Right ventricle myocardium inferior (tissue), 1 donor: Measurements from ENCODE around the gene ATF3. TPM values are rescaled to one million over a fixed set of nuclear protein-coding genes. Genes with fewer than 3 reads are reported as not detected.

Experiments used
- ATAC-seq: fragments of 200-7000 bp; cut with Tn5 transposase; one replicate; pipeline ENCODE4 v1.9.1; 2020; ENCODE audit warnings: mild to moderate bottlenecking, moderate library complexity
- DNase-seq: peaks from one replicate; pipeline ENCODE4 v3.0.0; 2021; ENCODE audit errors: missing footprints
- intact Hi-C: fragments of 100-400 bp; cut with DNase I; formaldehyde crosslinking; loops from one replicate; pipeline ENCODE4 v1.11.0; 2022
- total RNA-seq: library from RNA; stranded (reverse); fragmentation: NEBNext Ultra II Directional; extraction: Animal tissue kit (Norgen Biotek cat#: 25700); gene quantifications from one replicate; pipeline ENCODE4 v1.2.1, GENCODE V29; 2021
- donor health status: DM: no; HTN: yes; CAD: no; lungs with severe emphysema.

Gene ATF3
- total RNA-seq, 1 donor from 2014 or later: 13.7 TPM

DNA sequence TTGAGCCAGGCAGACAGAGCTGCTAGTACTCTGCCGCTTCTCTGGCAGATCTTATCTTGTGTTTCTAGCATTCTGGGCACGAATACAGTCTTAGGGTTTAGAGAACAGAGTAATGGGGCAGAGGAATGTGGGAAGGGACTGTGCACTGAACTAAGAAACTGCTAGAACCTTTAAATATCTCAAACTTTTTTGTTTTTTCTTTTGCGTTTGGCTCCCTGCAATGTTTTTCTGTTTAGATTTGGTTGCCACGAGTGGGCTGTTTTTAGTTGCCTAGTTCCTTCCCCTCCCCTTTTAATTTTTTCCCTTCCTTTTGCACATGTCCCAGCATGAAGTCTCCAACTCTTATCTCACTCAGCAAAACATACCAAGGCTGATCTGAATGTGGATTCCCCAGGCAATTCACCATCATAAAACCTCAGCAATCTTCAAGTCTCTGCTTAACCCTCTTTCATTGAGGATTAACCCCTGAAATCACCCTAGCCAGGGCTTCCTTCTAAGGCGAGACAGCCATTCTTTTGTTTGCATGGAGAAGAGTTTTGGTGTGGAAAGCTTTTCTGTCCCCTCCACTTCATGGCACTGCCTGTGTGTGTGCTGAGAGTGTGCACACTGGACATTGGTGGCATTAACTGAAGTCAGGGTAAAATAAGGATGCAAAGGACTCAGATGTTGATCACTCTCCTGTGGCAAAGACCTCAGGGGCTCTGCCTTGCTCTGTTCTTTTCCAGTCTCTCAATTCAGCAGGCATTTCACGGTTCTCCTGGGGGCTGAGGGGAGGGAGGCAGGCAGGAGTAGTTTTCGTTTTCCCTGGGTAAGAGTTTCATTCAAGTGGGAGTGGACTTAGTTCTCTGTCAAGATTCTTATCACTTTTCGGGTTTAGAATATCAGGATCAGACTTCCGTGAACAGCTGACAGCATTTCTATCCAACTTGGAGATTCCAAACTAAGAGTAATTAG lies 2.8 kb upstream of the ATF3 start:
- ATAC-seq (no peak), DNase-seq (no peak)
- intact Hi-C loops: loop anchor here (5.0 kb wide), 2 partner anchors 48 to 62 kb away; no protein-coding TSS in a partner anchor

DNA sequence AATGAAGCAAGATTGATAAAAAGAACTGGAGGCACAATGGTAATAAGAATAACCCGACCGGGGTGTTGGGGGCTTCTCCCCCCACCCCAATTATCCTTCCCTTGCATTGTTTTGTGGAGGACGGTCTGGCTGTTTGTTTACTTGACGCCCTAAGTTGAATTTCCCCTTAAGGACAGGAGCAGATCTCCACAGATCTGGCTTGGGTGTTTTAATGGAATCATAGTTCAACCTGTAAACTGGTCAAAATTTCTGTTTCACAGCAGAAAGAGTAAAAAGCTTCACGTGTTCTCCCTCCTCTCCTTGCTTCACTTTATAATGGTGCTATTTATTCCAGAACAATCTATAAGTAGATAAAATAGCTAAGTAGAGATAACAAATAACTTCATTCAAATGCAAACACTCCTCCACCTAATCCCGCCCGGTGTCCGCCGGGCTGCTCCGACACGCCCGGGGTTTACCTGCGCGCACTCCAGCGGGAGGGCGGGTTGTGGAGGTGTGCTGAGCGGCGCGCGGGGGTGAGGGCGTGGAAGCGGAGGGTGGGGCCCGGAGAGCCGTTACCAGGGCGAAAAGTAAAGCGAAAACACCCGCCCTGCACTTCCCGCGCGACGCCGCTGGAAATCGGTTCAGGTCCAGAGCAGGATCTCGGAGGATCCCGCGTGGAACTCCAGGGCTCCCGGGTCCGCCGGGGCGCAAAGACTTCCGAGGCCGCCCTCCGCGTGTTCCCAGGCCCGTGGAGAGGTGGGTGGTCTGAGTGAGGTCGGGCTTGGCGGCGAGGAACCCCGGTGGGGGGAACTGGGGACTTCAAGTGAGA lies 2.0 kb upstream of the ATF3 start:
- ATAC-seq (no peak), DNase-seq (peak; percentile 68)
- intact Hi-C loops: loop anchor here (5.0 kb wide), 2 partner anchors 49 to 61 kb away; no protein-coding TSS in a partner anchor

DNA sequence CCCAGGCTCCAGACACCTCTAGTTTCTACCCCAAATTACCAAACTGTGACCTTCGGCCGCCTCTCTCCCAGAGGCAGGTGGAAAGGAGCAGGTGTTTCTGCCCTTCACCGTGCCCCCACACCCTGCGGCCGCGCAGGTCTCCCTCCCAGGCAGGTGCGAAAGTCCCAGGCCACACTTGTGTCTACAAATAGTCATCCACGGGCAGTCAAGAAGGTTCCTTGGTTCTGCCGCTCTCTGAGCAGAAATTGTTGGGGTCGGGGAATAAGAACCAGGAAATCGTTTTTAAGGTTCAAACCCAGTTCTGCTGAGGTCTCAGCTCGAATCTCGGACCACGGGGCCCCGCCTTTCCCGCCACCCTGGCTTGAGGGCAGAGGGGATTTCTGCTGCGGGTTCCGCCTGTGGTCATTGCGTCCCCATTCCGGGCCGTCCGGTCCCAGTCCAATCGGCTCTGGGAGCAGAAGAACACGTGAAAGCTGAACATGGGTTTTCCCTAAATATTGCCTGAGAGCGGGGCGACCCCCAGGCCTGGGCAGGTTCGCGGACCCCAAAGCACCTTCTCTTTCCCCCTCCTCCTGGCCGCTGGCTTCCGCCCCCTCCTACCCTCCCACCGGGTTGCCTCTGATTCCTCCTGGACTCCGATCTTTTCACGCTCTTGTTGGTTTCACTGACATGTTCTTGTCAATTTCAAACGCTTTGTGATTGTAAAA lies 1.2 kb upstream of the ATF3 start:
- intact Hi-C loops: loop anchor here (5.0 kb wide), 2 partner anchors 50 to 60 kb away; no protein-coding TSS in a partner anchor
- peak; percentile 73 for DNase-seq
- ATAC-seq: no peak

DNA sequence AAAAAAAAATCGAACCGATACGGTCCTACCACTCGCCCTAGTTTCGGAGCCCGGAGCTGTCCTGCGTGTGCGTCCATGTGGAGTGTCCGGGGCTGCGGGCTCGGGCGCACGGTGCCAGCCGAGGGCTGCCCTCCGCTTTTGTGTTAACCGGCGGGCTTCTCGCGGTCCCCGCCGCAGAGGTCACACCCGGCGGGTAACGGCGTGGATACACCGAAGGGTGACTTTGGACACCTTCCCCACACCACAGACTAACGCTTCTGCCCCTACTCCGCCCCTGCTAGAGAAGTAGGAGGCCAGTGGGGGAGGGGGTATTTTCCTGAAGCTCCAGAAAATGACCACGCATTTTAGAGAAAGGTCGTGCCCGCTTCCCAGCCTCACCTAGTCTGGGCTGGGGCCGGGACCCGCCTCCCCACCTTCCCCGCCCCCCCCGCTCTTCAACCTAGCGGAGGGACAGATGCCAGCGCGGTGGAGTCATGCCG lies 609 bp upstream of the ATF3 start:
- intact Hi-C loops: loop anchor here (1.0 to 5.0 kb wide), 6 partner anchors 27 to 183 kb away; partner anchors contain the start of genes NSL1 and TATDN3
- ATAC-seq (peak; percentile 2), DNase-seq (peak; percentile 73)

DNA sequence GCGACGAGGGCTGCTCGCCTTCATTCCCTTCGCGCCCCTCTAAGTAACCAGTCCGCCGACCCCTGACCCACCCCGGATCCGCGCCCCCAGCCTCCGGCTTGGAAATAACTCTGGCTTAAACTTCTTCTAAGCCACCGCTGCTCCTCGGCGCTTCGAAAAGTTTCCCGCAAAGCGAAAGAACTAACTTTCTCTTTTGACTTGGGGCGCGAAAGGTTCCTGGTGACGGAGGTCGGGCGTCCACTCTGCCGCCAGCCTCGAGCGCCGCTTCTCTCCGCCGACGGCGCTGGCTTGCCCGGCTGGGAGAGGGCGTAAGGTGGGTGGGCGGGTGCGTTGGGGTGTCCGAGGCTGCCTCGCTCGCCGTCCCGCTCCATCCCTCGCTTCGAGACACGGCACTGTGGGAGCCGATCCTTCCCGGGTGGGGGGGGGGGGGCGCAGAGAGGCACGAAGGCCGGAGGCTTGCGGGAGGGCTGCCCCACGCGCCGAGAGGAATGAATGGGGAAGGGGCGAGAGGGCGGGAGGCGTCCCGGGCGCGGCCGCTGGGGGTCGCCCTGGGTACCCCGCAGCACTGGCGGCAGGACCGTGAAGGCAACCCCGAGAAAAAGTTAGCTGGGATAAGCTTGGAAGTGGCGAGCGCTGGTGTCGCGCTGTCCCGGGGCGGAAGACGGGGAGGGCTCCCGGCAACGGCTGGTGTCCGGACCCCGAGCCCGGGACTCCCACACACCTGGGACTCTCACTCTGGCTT lies 569 bp downstream of the ATF3 start:
- peak; percentile 23 for ATAC-seq
- DNase-seq: peak; percentile 73
- intact Hi-C loops: loop anchor here (1.0 to 5.0 kb wide), 6 partner anchors 26 to 182 kb away; partner anchors contain the start of genes NSL1 and TATDN3

DNA sequence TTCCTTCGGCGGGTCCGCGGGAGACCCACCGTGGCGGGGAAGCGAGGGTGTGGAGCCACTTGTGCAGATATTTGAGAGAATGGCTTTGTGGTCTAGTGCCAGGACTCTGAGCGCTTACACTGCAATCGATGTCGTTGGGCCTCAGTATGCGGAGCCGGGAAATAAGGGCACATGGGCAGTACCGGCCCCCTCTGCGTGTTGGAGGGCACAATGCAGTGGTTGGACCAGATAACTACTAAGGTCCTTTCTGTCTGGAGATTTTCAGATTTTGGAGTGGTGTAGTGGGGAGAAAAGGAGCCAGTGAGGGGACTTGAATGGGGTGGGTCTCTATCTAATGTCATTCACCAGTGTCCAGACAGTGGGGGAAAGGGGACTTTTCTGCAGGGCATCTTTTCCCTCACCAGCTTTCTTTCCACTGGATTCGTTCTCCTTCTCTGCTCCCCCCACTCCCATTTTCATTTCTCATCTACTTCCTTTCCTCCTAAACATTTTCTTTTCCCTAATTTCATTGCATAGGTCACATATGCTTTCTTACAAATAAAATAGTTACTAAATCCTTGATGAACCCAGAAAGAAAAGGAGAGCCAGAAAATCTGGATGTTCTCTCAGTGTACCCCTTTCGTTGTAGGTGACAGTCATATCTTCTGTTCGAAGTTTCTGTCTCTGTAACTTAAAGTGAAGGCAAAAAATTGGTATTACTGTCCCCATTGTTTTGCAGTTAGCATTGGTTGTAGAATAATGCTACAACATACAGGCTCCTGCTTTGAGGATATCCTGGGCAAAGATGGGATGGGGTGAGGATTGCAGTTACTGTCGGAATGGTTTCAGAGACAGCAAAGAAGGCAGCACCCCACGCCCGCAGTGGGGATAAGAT lies 1.4 kb downstream of the ATF3 start:
- no peak for ATAC-seq
- intact Hi-C loops: loop anchor here (2.0 to 5.0 kb wide), 5 partner anchors 25 to 133 kb away; no protein-coding TSS in a partner anchor
- DNase-seq: no peak

DNA sequence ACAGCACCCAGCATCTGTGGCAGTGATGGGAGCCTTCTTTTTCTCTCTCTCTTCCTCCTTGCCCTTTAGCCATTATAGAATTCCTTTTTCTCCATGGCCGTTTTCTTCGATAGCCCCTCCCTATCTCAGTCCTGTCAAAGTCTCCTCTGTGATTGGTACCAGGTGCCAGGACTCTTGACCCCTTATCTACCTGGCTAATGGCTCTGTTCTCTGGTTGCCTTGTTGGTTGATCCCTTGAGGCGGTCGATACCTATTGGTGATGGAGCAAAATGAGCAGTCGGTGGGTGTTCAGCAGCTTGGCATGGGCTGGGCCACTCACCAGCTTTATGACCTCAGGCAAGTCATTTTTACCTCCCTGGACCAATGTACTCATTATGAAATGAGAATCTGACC lies 2.0 kb downstream of the ATF3 start:
- no peak for ATAC-seq
- intact Hi-C loops: no loop called here

DNA sequence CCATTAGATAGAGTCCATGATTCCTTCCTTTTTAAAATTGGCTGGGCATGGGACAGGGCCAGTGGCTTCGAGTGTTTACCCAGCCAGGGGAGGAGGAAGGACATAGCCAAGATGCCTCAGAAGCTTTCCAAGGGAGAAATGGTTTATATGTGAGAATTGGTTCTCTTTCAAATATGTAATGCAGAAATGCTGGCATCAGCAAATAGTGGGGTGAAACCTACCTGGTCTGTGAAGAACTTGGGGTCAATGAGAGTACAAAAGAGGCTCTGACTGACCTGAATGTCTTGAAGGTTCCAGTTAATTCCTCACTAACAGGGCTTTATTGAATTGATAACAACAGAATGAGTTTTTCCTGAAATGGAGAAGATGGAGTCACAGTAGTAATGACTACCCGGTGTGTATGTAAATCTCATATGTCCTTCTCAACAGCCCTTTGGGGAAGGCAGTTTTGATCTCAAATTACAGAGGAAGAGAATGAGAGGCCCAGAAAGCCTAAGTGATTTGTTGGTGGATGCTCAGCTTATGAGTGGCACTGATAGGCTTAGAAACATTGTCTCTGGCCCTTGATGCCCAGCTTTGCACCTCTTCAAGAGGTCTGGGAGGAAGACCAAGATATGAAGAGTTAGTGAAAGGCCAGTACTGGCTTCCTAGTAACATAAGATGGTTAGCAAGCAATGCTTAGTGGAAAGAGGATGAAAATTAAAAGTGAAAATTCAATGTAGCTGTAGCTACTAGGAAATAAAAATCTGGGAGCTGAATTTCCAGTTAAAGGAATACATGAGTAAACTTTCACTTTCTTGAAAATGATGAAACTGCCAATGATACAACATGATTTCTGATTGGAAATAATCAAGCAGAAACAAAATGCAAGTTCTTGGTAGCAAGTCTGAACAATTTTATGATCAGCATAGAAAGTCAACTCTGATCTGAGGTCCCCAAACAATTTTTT lies 2.7 kb downstream of the ATF3 start:
- intact Hi-C loops: no loop called here
- ATAC-seq: no peak
- no peak for DNase-seq

More for the DNA sequence above, 2.0 kb downstream of the ATF3 start:
- no peak for DNase-seq

DNA sequence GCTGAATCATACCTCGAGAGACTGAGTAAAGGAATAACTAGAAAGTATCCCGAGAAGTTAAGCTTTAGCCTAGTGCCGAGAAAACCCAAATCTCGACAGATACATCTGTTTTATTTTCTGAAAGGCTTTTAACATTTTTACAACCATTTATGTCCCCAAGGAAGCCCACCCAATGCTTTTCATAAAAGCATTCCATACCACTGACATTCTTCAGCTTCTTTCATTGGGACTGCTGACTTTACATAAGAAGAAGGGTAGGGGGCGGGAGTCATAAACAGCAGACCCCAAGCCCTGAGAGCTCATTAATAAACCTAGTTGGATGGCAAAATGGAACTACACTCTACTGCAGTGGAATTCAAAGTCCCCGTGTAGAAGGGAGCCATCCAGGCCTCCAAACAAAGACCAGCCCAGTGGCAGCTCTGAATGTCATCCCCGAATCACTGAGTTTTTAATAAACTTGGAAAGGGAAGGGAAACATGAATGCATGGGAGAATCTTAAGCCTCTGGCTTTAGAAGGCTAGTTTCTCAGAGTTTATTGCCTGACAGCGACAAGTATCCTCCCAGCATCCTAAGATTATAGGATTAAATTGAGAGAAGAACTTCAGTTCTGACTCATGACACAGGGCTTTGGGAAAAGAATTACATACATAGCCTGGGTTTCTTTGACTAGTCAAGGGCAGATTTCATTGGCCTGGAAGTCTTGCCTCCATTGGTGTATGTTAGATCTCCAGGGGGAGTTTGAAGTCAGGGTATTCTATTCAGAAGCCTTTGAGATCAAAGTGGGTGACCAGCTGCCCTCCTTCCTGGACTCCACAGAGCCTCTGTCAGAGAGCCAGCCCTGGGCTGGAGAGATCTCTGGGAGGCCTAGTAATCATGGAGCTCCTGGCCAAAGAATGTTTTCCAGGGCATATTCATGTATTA lies 3.7 kb downstream of the ATF3 start:
- intact Hi-C loops: no loop called here
- ATAC-seq (no peak), DNase-seq (no peak)

DNA sequence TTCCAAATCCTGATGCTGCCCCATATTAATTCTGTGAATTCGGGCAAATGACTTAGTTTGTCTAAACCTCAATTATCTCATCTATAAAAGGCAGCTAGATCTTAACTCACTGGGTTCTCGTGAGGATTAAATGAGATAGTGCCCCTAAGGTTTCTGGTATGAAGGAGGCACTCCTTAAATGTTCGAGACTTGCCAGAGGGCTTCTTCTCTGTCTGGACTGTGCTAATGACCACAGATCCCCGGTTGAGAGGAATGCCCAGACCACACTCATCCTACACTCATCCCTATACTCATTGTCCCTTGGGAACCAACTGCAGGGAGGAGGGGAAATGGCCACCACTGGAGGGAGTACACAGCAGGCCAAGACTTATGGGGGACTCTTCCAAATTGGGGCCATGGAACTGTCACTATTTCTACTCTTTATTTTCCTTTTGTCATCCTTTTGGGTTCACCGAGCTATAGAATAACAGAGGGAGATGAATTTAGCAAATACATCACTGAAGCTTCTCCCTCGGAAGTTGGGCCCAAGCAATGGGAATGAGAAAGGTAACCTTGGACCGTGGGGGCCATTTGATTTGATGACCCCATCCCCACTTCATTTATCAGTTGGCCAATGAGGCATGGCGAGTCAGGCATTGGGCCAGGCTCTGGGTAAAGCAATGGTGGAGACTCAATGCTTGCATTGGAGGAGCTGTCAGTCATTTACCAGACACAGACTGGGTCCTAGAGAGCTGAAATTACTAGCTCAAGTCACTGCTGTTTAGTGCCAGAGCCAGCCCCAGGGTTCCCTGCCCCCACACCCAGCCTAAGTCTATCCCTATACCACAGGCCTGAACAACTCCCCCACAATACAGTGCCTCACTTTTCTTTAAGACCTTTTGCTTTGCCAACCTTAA lies 5.1 kb downstream of the ATF3 start:
- ATAC-seq (no peak), DNase-seq (no peak)
- intact Hi-C loops: no loop called here

DNA sequence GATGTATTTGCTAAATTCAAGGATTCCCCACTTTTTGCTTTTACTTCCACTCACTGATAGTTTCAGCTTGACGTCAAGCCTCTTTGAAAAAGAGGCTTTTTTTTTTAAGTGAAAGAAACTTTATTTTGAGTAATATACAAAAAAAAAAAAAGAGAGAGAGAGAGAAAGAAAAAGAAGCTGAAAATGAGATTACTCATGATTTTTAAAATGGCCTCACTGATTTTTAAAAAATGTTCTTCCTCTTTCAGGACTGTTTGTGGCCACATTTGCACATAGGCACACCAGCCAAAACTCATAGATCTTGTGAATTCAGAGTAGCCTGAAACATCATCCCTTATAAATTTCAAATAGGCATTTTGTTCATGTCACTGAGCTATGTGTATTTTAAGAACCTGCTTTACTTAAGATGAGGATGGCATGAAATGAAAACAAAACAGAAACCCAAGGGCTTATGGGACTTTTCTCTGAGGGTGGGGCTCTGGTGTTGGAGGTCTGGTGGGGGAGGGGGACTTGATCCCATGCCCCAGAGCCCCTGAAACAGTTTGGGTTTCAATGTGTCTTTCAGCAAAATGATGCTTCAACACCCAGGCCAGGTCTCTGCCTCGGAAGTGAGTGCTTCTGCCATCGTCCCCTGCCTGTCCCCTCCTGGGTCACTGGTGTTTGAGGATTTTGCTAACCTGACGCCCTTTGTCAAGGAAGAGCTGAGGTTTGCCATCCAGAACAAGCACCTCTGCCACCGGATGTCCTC lies 6.1 kb downstream of the ATF3 start:
- ATAC-seq: no peak
- intact Hi-C loops: no loop called here
- no peak for DNase-seq

DNA sequence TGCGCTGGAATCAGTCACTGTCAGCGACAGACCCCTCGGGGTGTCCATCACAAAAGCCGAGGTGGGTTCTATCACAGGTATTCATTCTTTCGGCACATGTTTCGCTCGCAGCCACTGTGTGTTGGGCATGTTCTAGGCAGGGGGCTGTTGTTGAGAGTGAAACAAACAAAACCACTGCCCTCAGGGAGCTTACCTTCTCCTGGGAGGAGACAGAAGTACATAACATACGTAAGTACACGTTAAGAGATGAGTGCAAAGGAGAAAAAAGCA lies 6.6 kb downstream of the ATF3 start:
- no peak for ATAC-seq
- DNase-seq: no peak
- intact Hi-C loops: no loop called here

DNA sequence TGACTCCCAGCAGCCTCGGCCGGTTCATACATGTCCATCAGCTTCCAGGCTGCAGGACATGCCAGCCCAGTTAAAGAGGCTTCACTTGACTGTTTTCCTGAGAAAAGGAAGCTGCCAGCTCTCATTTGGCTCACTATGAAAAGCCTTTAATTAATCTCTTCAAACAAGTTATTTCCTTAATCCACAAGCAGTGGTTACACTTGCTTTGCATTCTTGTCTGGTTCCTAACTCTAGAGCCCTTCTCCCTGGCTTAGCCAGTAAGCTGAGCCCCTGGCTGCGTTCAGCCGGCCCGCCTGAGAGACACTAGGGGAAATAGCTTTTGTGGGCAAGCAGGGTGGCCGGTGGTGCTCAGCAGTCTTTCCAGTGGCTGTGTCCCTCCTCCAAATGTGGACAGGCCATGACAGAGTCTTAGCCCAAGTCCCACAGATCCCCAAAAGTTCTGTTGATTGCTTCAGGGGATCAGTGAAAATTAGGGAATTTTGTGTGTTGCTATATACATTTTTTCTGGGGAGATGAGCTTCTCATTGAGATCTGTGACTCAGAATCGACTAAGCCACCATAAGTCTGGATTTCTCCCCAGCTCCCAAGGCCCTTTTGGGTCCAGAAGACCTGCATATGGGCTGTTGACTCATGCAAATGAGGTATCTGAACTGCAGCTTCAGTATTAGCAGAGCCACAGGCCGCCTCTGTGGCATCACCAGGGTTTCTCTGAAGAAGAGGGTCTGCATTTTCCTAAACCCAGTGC lies 10.1 kb downstream of the ATF3 start:
- intact Hi-C loops: no loop called here
- no peak for DNase-seq
- ATAC-seq: no peak
